ENCODE data around the gene DLGAP3.

The DLGAP3 gene

GRCh38 chr1:34847094-34847493, 82.4 kb downstream of the DLGAP3 start:
- no peak for DNase-seq (ENCODE audit: low spot score in 2 of 2)
- no peaks in the 10 kb centered on the region for H3K27me3 Mint-ChIP-seq
- H3K27ac Mint-ChIP-seq (ENCODE audit: low read depth): no peak overlapping the region
- no peaks in the 10 kb centered on the region for H3K9me3 Mint-ChIP-seq
- ATAC-seq (replicated peaks; ENCODE audit: extremely low read depth, poor library complexity, severe bottlenecking): no peak
- no peak overlapping the region for H3K4me3 Mint-ChIP-seq
- H3K36me3 Mint-ChIP-seq (ENCODE audit: insufficient read depth): peaks cover 12% of the 10 kb centered on the region
- peaks cover 31% of the 10 kb centered on the region for H3K4me1 Mint-ChIP-seq

- no peak overlapping the region for H3K4me3 Mint-ChIP-seq
- H3K27ac Mint-ChIP-seq (ENCODE audit: low read depth): no peak overlapping the region
- no peaks in the 10 kb centered on the region for H3K9me3 Mint-ChIP-seq
- no peaks in the 10 kb centered on the region for H3K27me3 Mint-ChIP-seq
- H3K36me3 Mint-ChIP-seq (ENCODE audit: insufficient read depth): peaks cover 9% of the 10 kb centered on the region
- peaks cover 31% of the 10 kb centered on the region for H3K4me1 Mint-ChIP-seq
- DNase-seq (ENCODE audit: low spot score in 2 of 2): no peak
- no peak for ATAC-seq (replicated peaks; ENCODE audit: extremely low read depth, poor library complexity, severe bottlenecking)
These were observed 83.2 kb downstream of the DLGAP3 start for GRCh38 chr1:34846265-34846664.

DNA sequence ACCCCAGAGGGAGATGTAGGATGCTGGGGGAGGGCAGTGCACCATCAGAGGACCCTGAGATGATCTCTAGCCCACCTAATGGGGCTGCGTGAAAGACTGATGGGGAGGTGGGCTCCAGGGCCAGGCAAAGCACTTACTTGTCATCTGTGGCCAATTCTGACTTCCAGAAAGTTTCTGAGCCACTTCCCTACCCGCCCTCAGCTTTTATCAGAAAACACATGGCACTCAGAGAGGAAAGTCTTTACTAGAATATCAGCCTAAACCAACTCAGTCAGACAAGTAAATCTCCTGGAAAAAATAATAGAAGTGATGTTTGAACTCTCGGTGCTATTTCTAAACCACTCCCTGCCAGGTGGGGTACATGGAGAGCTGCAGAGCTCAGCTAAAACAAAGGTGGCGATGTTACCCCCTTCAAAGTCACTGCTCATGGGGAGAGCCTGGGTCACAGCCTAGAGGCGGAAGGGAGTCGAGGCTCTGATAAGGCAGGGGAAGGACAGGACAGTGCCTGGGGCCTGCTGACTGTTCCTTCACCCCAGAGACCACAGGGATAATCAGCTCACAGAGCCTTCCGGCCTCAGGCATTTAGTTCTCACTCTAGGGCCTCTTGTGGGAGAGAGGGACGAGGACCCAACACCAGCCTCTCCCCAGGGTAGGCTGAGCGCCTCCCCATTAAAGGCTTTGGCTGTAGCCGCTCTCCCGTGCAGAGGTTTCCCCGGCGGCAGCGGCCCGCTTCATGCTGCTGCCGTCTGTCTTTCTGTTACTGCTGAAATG, 84.1 kb downstream of the DLGAP3 start:
- ATAC-seq (replicated peaks; ENCODE audit: extremely low read depth, poor library complexity, severe bottlenecking): no peak
- H3K4me1 Mint-ChIP-seq: peaks cover 25% of the 10 kb centered on the region
- H3K27me3 Mint-ChIP-seq: no peaks in the 10 kb centered on the region
- peaks cover 4% of the 10 kb centered on the region for H3K36me3 Mint-ChIP-seq (ENCODE audit: insufficient read depth)
- no peaks in the 10 kb centered on the region for H3K9me3 Mint-ChIP-seq
- DNase-seq (ENCODE audit: low spot score in 2 of 2): no peak
- H3K4me3 Mint-ChIP-seq: no peak overlapping the region
- no peak overlapping the region for H3K27ac Mint-ChIP-seq (ENCODE audit: low read depth)

- no peak for DNase-seq (ENCODE audit: low spot score in 2 of 2)
- Mint-ChIP-seq H3K4me3 (no peak overlapping the region), H3K27ac (ENCODE audit: low read depth) (no peak overlapping the region), H3K9me3 (no peaks in the 10 kb centered on the region), H3K4me1 (peaks cover 31% of the 10 kb centered on the region), H3K36me3 (ENCODE audit: insufficient read depth) (peaks cover 3% of the 10 kb centered on the region), H3K27me3 (no peaks in the 10 kb centered on the region)
- no peak for ATAC-seq (replicated peaks; ENCODE audit: extremely low read depth, poor library complexity, severe bottlenecking)
These were observed 85.2 kb downstream of the DLGAP3 start for GRCh38 chr1:34844252-34844634.

DNA sequence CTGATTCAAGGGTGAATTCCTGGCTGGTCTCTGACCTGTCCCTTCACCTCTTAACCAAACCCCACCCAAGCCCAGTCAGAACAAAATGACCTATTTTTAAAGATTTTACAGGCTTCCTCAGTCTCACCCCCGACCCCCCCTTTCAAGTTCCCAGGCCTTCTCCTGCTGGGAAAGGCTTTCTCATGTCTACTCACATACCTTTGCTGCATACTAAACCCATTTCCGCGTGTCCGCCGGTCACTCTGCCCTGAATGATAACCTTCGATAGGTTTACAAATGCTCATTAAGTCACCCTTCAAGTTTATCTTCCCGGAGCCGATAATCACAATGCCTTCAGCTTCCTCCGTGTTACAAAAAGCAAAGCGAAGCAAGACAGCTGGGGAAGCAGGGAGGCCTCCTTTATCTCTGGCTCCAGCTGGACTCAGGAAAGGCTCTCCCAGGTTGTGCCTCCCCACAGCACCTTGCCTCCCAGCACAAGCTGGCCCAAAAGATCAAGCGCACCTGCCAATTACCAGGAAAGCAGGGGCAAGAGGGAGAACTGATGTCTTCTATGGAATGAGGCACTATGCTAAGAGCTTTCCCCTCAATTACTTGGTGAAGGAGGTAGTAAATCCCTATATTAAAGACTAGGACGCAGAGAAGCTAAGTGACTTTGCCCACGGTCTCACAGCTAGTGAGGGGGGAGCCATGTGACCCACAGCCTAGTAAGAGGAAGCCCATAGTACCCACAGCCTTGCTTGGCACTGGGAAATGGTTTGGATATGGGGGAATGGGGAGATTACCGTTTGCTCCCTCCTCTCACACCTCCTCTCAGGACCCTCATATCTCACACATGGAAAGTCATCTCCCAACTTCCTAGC, 85.8 kb downstream of the DLGAP3 start:
- H3K27me3 Mint-ChIP-seq: no peaks in the 10 kb centered on the region
- peak overlapping the region; percentile 23 for H3K27ac Mint-ChIP-seq (ENCODE audit: low read depth)
- H3K36me3 Mint-ChIP-seq (ENCODE audit: insufficient read depth): peaks cover 3% of the 10 kb centered on the region
- no peak overlapping the region for H3K4me3 Mint-ChIP-seq
- DNase-seq (ENCODE audit: low spot score in 2 of 2): no peak
- no peak for ATAC-seq (replicated peaks; ENCODE audit: extremely low read depth, poor library complexity, severe bottlenecking)
- H3K9me3 Mint-ChIP-seq: no peaks in the 10 kb centered on the region
- H3K4me1 Mint-ChIP-seq: peaks cover 29% of the 10 kb centered on the region

DNA sequence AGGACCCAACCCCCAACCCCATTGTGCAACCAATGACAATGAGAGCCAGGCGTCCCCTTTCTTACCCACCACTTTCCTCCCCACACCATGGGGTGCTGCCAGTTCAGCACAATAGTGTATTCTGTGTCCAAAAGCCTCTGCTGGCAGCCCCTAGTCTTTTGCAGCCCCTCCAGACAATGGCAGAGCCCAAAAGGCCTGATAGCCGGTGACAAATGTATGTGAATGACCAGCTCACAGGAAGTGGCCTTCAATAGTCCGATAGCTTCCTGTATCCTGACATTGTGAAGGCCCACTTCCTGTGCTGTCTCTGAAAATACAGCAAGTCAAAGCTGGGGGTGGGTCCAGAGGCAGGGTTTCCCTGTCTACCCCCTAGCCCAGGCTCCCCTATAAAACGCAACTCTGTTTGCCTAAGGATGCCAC, 86.5 kb downstream of the DLGAP3 start:
- DNase-seq (ENCODE audit: low spot score in 2 of 2) (no peak), ATAC-seq (replicated peaks; ENCODE audit: extremely low read depth, poor library complexity, severe bottlenecking) (no peak)
- Mint-ChIP-seq H3K4me1 (peaks cover 23% of the 10 kb centered on the region), H3K9me3 (no peaks in the 10 kb centered on the region), H3K27ac (ENCODE audit: low read depth) (peak overlapping the region; percentile 23), H3K4me3 (no peak overlapping the region), H3K36me3 (ENCODE audit: insufficient read depth) (peaks cover 5% of the 10 kb centered on the region), H3K27me3 (no peaks in the 10 kb centered on the region)

GRCh38 chr1:34842073-34842472, 87.4 kb downstream of the DLGAP3 start:
- peaks cover 22% of the 10 kb centered on the region for H3K4me1 Mint-ChIP-seq
- H3K4me3 Mint-ChIP-seq: no peak overlapping the region
- no peaks in the 10 kb centered on the region for H3K9me3 Mint-ChIP-seq
- H3K36me3 Mint-ChIP-seq (ENCODE audit: insufficient read depth): peaks cover 7% of the 10 kb centered on the region
- no peak overlapping the region for H3K27ac Mint-ChIP-seq (ENCODE audit: low read depth)
- no peak for ATAC-seq (replicated peaks; ENCODE audit: extremely low read depth, poor library complexity, severe bottlenecking)
- no peaks in the 10 kb centered on the region for H3K27me3 Mint-ChIP-seq
- DNase-seq (ENCODE audit: low spot score in 2 of 2): no peak

GRCh38 chr1:34840426-34840825, 89.0 kb downstream of the DLGAP3 start:
- Mint-ChIP-seq H3K4me1 (peaks cover 22% of the 10 kb centered on the region), H3K9me3 (no peaks in the 10 kb centered on the region), H3K4me3 (no peak overlapping the region), H3K36me3 (ENCODE audit: insufficient read depth) (peaks cover 7% of the 10 kb centered on the region), H3K27ac (ENCODE audit: low read depth) (peak overlapping the region; percentile 54), H3K27me3 (no peaks in the 10 kb centered on the region)
- DNase-seq (ENCODE audit: low spot score in 2 of 2): no peak
- no peak for ATAC-seq (replicated peaks; ENCODE audit: extremely low read depth, poor library complexity, severe bottlenecking)

GRCh38 chr1:34839526-34840305, 89.7 kb downstream of the DLGAP3 start:
- H3K36me3 Mint-ChIP-seq (ENCODE audit: insufficient read depth): peaks cover 7% of the 10 kb centered on the region
- no peak overlapping the region for H3K27ac Mint-ChIP-seq (ENCODE audit: low read depth)
- ATAC-seq (replicated peaks; ENCODE audit: extremely low read depth, poor library complexity, severe bottlenecking) (no peak), DNase-seq (ENCODE audit: low spot score in 2 of 2) (no peak)
- H3K27me3 Mint-ChIP-seq: no peaks in the 10 kb centered on the region
- H3K4me1 Mint-ChIP-seq: peaks cover 22% of the 10 kb centered on the region
- H3K9me3 Mint-ChIP-seq: no peaks in the 10 kb centered on the region
- no peak overlapping the region for H3K4me3 Mint-ChIP-seq

GRCh38 chr1:34833711-34834110, 95.7 kb downstream of the DLGAP3 start:
- DNase-seq (ENCODE audit: low spot score in 2 of 2) (no peak), ATAC-seq (replicated peaks; ENCODE audit: extremely low read depth, poor library complexity, severe bottlenecking) (no peak)
- Mint-ChIP-seq H3K27me3 (no peaks in the 10 kb centered on the region), H3K9me3 (no peaks in the 10 kb centered on the region), H3K4me3 (no peak overlapping the region), H3K36me3 (ENCODE audit: insufficient read depth) (peaks cover 5% of the 10 kb centered on the region), H3K4me1 (no peaks in the 10 kb centered on the region), H3K27ac (ENCODE audit: low read depth) (no peak overlapping the region)

- H3K27me3 Mint-ChIP-seq: no peaks in the 10 kb centered on the region
- H3K4me3 Mint-ChIP-seq: no peak overlapping the region
- no peak for ATAC-seq (replicated peaks; ENCODE audit: extremely low read depth, poor library complexity, severe bottlenecking)
- no peaks in the 10 kb centered on the region for H3K9me3 Mint-ChIP-seq
- H3K4me1 Mint-ChIP-seq: no peaks in the 10 kb centered on the region
- no peak for DNase-seq (ENCODE audit: low spot score in 2 of 2)
- no peaks in the 10 kb centered on the region for H3K36me3 Mint-ChIP-seq (ENCODE audit: insufficient read depth)
- H3K27ac Mint-ChIP-seq (ENCODE audit: low read depth): no peak overlapping the region
These were observed 97.7 kb downstream of the DLGAP3 start for GRCh38 chr1:34831721-34832246.

- H3K27me3 Mint-ChIP-seq: no peaks in the 10 kb centered on the region
- no peak for ATAC-seq (replicated peaks; ENCODE audit: extremely low read depth, poor library complexity, severe bottlenecking)
- no peak overlapping the region for H3K4me3 Mint-ChIP-seq
- H3K27ac Mint-ChIP-seq (ENCODE audit: low read depth): no peak overlapping the region
- peaks cover under 1% of the 10 kb centered on the region for H3K9me3 Mint-ChIP-seq
- DNase-seq (ENCODE audit: low spot score in 2 of 2): no peak
- no peaks in the 10 kb centered on the region for H3K36me3 Mint-ChIP-seq (ENCODE audit: insufficient read depth)
- H3K4me1 Mint-ChIP-seq: no peaks in the 10 kb centered on the region
These were observed 100.2 kb downstream of the DLGAP3 start for GRCh38 chr1:34829250-34829649.

Data from central memory CD8-positive, alpha-beta T cell (primary cell).